Memory B cell (primary cell): ENCODE data around the gene S100A6.
A peak's percentile ranks its signal among the peaks of the same experiment; 100 is the strongest.
"Not testable (repeated sequence)": the region's sequence is repeated elsewhere in the genome, so short reads cannot be mapped to it uniquely, and the experiment has no call there.

Experiments
- ATAC-seq: fragments of 150-1000 bp; cut with Tn5 transposase; 2 replicates; pipeline ENCODE4 v1.10.0; 2021; ENCODE audit warnings: low read depth, mild to moderate bottlenecking, moderate library complexity
- DNase-seq, 2 donors: peaks; one replicate each; pipeline ENCODE4 v3.0.0; 2022; ENCODE audit warnings: low spot score in 2 of 2
- H3K27ac Mint-ChIP-seq: one replicate; pipeline ENCODE4 v1.8.0; 2022; ENCODE audit warnings: mild to moderate bottlenecking, moderate library complexity, mixed read lengths
- H3K27me3 Mint-ChIP-seq: one replicate; pipeline ENCODE4 v1.8.0; 2022; ENCODE audit warnings: mixed read lengths
- H3K36me3 Mint-ChIP-seq: one replicate; pipeline ENCODE4 v1.8.0; 2022; ENCODE audit warnings: mild to moderate bottlenecking, mixed read lengths
- H3K4me1 Mint-ChIP-seq: one replicate; pipeline ENCODE4 v1.8.0; 2022; ENCODE audit warnings: mixed read lengths
- H3K4me3 Mint-ChIP-seq: one replicate; pipeline ENCODE4 v1.8.0; 2022; ENCODE audit warnings: mild to moderate bottlenecking, moderate library complexity, mixed read lengths
- H3K9me3 Mint-ChIP-seq: one replicate; pipeline ENCODE4 v1.8.0; 2022; ENCODE audit warnings: mixed read lengths

S100A6 gene

GRCh38 chr1:153569465-153569864 lies 33.7 kb upstream of the S100A6 start:
- DNase-seq: no peak
- Mint-ChIP-seq H3K4me1 (peaks cover 34% of the 10 kb centered on the region), H3K27me3 (peaks cover 2% of the 10 kb centered on the region), H3K4me3 (no peak overlapping the region), H3K9me3 (no peaks in the 10 kb centered on the region), H3K36me3 (no peaks in the 10 kb centered on the region), H3K27ac (no peak overlapping the region)
- ATAC-seq: no peak

GRCh38 chr1:153568367-153569099 lies 32.7 kb upstream of the S100A6 start:
- DNase-seq (peak; percentile 74 to 76), ATAC-seq (peak; percentile 44)
- Mint-ChIP-seq H3K4me1 (peaks cover 34% of the 10 kb centered on the region), H3K27me3 (peaks cover 2% of the 10 kb centered on the region), H3K4me3 (peak overlapping the region; percentile 70), H3K9me3 (no peaks in the 10 kb centered on the region), H3K27ac (no peak overlapping the region), H3K36me3 (no peaks in the 10 kb centered on the region)

- no peak for DNase-seq
- Mint-ChIP-seq H3K9me3 (no peaks in the 10 kb centered on the region), H3K4me1 (peaks cover 28% of the 10 kb centered on the region), H3K36me3 (no peaks in the 10 kb centered on the region), H3K4me3 (no peak overlapping the region), H3K27me3 (peaks cover 2% of the 10 kb centered on the region), H3K27ac (no peak overlapping the region)
- no peak for ATAC-seq
These were observed 32.0 kb upstream of the S100A6 start for GRCh38 chr1:153567621-153568366.

DNA sequence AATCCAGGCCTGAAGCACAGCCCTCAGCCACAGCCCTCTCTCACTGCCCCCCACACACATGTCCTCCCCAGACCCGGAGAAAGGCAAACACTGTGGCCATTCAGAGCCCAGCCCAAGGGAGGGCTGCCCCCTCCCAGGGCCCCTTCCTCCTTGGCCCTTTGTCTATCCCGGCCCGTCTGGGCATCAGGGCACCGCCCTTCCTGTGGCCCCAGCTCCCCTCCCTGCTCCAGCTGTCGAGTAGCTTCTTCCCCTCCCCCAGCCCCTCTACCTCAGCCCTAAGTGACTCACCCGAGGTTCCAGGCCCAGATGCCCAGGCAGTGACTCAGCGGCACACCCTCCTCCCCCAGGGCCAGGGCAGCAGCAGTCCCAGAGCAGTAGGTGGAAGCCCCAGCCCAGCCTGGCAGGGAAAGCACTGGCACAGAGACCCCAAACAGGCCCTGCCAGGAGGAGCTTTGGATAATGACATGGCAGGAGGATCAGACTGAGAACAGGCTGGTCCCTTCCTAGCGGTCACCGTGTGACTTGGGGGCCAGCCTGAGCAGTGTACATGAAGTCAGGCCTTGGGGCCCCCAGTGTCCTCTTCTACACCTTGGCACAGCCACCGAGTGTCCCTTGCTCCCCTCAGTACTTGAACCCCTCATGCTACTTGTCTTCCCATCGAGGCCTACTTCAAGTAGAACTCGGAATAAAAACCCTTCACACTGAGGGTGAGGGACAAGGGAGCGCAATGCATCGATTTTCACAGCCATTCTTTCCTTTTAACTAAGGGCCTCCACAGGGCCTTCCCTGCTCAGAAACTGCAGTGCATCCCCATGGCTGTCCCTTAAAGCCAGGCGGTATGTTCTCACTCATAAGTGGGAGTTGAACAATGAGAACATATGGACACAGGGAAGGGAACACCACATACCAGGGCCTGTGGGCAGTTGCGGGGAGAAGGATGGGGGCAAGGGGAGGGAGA lies 30.9 kb upstream of the S100A6 start:
- Mint-ChIP-seq H3K27ac (peak overlapping the region; percentile 82), H3K4me1 (peaks cover 25% of the 10 kb centered on the region), H3K36me3 (no peaks in the 10 kb centered on the region), H3K9me3 (no peaks in the 10 kb centered on the region), H3K4me3 (peak overlapping the region; percentile 30), H3K27me3 (peaks cover 2% of the 10 kb centered on the region)
- DNase-seq (no peak), ATAC-seq (peak; percentile 41)

GRCh38 chr1:153565529-153566374 lies 30.0 kb upstream of the S100A6 start, which contains the start of gene S100A2:
TSS of gene S100A2 (minus strand) at chr1:153565844. CDS start at chr1:153563877, 1,967 bp downstream.
- Mint-ChIP-seq H3K27ac (peak within 1 kb of the TSS; percentile 82), H3K9me3 (no peaks in the 10 kb centered on the region), H3K36me3 (no peaks in the 10 kb centered on the region), H3K4me3 (peak within 1 kb of the TSS; percentile 30), H3K27me3 (no peaks in the 10 kb centered on the region), H3K4me1 (peaks cover 25% of the 10 kb centered on the region)
- DNase-seq (no peak), ATAC-seq (peak; percentile 75)

DNA sequence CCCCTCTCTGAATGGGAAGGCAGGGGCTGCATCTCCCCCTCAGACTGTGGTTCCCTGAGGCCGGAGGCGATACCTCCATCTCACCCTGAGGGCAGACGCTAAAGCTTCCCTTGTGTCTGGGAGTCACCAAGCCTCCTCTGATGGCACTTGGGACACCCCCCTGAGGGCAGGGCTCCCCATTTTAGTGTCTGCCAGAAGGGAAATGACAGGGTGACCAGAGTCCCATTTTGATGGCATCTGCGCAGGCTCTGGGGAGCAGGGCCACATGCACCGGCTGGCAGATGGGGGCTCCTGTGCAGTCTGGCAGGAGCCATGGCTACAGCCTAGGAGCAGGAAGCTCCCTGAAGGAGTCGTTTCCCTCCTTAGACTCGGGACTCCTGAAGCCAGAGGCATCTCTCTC lies 28.2 kb upstream of the S100A6 start:
- Mint-ChIP-seq H3K27me3 (no peaks in the 10 kb centered on the region), H3K27ac (no peak overlapping the region), H3K4me3 (no peak overlapping the region), H3K4me1 (peaks cover 25% of the 10 kb centered on the region), H3K36me3 (no peaks in the 10 kb centered on the region), H3K9me3 (no peaks in the 10 kb centered on the region)
- ATAC-seq (no peak), DNase-seq (no peak)

GRCh38 chr1:153563483-153563901 lies 27.7 kb upstream of the S100A6 start:
- no peak overlapping the region for H3K27ac Mint-ChIP-seq
- H3K9me3 Mint-ChIP-seq: no peaks in the 10 kb centered on the region
- DNase-seq (no peak), ATAC-seq (no peak)
- H3K36me3 Mint-ChIP-seq: no peaks in the 10 kb centered on the region
- H3K4me3 Mint-ChIP-seq: no peak overlapping the region
- peaks cover 21% of the 10 kb centered on the region for H3K4me1 Mint-ChIP-seq
- no peaks in the 10 kb centered on the region for H3K27me3 Mint-ChIP-seq

- H3K27me3 Mint-ChIP-seq, H3K4me3 Mint-ChIP-seq, H3K27ac Mint-ChIP-seq, H3K36me3 Mint-ChIP-seq, ATAC-seq, H3K9me3 Mint-ChIP-seq, DNase-seq: not testable (repeated sequence)
- peaks cover 13% of the 10 kb centered on the region for H3K4me1 Mint-ChIP-seq
These were observed 26.2 kb upstream of the S100A6 start for GRCh38 chr1:153562021-153562420.

- peaks cover 9% of the 10 kb centered on the region for H3K4me1 Mint-ChIP-seq
- H3K36me3 Mint-ChIP-seq: no peaks in the 10 kb centered on the region
- H3K27me3 Mint-ChIP-seq: no peaks in the 10 kb centered on the region
- H3K4me3 Mint-ChIP-seq: no peak overlapping the region
- H3K27ac Mint-ChIP-seq: no peak overlapping the region
- no peaks in the 10 kb centered on the region for H3K9me3 Mint-ChIP-seq
- DNase-seq: no peak
- ATAC-seq: no peak
These were observed 25.7 kb upstream of the S100A6 start for GRCh38 chr1:153561466-153561985.

DNA sequence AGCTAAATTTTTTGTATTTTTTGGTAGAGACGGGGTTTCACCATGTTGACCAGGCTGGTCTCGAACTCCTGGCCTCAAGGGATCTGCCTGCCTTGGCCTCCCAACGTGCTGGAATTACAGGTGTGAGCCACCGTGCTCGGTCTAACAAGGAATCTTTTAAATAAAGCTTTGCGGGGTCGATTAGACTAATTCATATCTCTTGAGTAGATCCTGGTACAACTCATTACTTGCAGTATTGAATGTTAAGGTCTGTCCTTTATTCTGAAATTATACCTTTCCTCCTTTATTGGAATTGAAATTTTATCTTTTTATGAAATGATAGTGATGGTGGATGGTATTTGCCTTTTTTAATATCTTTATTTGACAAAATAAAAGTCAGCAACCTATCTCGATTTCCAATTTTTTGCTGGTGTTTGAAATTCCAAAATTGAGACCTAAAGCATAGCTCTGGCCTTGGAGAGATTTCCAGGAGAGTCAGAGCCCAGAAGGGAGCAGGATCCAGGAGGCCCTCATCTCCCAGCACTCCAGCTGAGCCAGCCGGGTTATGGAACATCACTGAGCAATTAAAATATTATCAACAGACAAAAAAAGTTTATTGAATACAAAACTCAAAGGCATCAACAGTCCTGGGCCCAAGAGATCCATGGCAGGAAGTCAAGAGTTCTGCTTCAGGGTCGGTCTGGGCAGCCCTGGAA lies 25.1 kb upstream of the S100A6 start:
- H3K4me1 Mint-ChIP-seq: peaks cover 7% of the 10 kb centered on the region
- no peaks in the 10 kb centered on the region for H3K36me3 Mint-ChIP-seq
- H3K27me3 Mint-ChIP-seq: no peaks in the 10 kb centered on the region
- H3K4me3 Mint-ChIP-seq: no peak overlapping the region
- ATAC-seq: no peak
- no peaks in the 10 kb centered on the region for H3K9me3 Mint-ChIP-seq
- no peak for DNase-seq
- no peak overlapping the region for H3K27ac Mint-ChIP-seq

GRCh38 chr1:153560241-153560640 lies 24.4 kb upstream of the S100A6 start:
- no peak for DNase-seq
- no peak overlapping the region for H3K27ac Mint-ChIP-seq

DNA sequence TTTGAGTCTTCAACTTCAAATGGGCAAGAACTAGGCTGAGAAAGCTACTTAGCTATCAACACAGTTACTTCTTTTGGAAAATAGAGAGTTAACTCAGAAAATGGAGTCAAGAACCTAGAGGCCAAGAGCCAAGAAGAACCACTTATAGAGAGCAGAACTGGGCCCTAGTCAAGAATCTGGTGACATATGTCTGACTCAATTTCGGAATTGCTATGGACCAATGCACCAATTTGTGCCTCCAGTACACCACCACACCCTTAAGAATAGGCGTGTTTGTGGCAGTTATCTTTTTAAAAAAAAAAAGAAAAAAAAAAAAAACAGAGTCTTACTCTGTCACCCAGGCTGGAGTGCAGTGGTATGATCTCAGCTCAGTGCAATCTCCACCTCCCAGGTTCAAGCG lies 22.1 kb upstream of the S100A6 start:
- Mint-ChIP-seq H3K27me3 (no peaks in the 10 kb centered on the region), H3K9me3 (no peaks in the 10 kb centered on the region), H3K4me3 (no peak overlapping the region), H3K4me1 (peaks cover 3% of the 10 kb centered on the region), H3K27ac (no peak overlapping the region), H3K36me3 (no peaks in the 10 kb centered on the region)
- ATAC-seq: no peak
- no peak for DNase-seq

More at GRCh38 chr1:153560241-153560640, 24.4 kb upstream of the S100A6 start:
- no peaks in the 10 kb centered on the region for H3K27me3 Mint-ChIP-seq
- no peaks in the 10 kb centered on the region for H3K9me3 Mint-ChIP-seq
- H3K36me3 Mint-ChIP-seq: no peaks in the 10 kb centered on the region
- H3K4me1 Mint-ChIP-seq: peaks cover 3% of the 10 kb centered on the region
- H3K4me3 Mint-ChIP-seq: no peak overlapping the region
- ATAC-seq: no peak
